HepG2 (cell line): ENCODE measurements around the gene NSD2. TPM values are rescaled to one million over a fixed set of nuclear protein-coding genes. Genes with fewer than 3 reads are reported as not detected.
A peak's percentile ranks its signal among the peaks of the same experiment; 100 is the strongest.

Experiments
- BCL6 ChIP-seq: IDR thresholded peaks from 2 replicates; pipeline ENCODE4 v1.6.1; 2016; ENCODE audit warnings: missing genetic modification reagents, missing compliant biosample characterization
- ELF4 ChIP-seq: sonication (generic); formaldehyde crosslinking; IDR thresholded peaks from 2 replicates; pipeline ENCODE4 v1.5.0; 2020; ENCODE audit warnings: missing genetic modification reagents, mild to moderate bottlenecking, moderate library complexity, borderline replicate concordance
- FIP1L1 ChIP-seq: fragments of 200-400 bp; formaldehyde crosslinking; IDR thresholded peaks from 2 replicates; pipeline ENCODE4 v1.6.1; 2018; ENCODE audit warnings: low read depth, mild to moderate bottlenecking, low read length, moderate library complexity, borderline replicate concordance; ENCODE audit not compliant: insufficient read depth
- MEF2D ChIP-seq: sonication (generic); formaldehyde crosslinking; IDR thresholded peaks from 2 replicates; pipeline ENCODE4 v1.5.1; 2020; ENCODE audit warnings: mild to moderate bottlenecking, missing genetic modification reagents
- NAIF1 ChIP-seq: sonication (generic); formaldehyde crosslinking; IDR thresholded peaks from 2 replicates; pipeline ENCODE4 v1.5.0; 2020; ENCODE audit warnings: mild to moderate bottlenecking, missing genetic modification reagents, borderline replicate concordance
- PHF21A ChIP-seq: sonication (generic); formaldehyde crosslinking; IDR thresholded peaks from 2 replicates; pipeline ENCODE4 v1.5.0; 2020; ENCODE audit warnings: mild to moderate bottlenecking, missing genetic modification reagents
- RARG ChIP-seq: sonication (generic); formaldehyde crosslinking; IDR thresholded peaks from 2 replicates; pipeline ENCODE4 v1.4.0; 2020; ENCODE audit warnings: low read depth, mild to moderate bottlenecking, missing genetic modification reagents
- RBM22 ChIP-seq: fragments of 200-400 bp; formaldehyde crosslinking; optimal IDR thresholded peaks from 2 replicates; pipeline ENCODE3; 2017; ENCODE audit warnings: mild to moderate bottlenecking, low read length, moderate library complexity
- RXRB ChIP-seq: IDR thresholded peaks from 2 replicates; pipeline ENCODE4 v1.6.1; 2016; ENCODE audit warnings: borderline replicate concordance, missing genetic modification reagents, missing compliant biosample characterization
- ZNF605 ChIP-seq: sonication (generic); formaldehyde crosslinking; IDR thresholded peaks from 2 replicates; pipeline ENCODE4 v1.8.0; 2022; ENCODE audit warnings: mild to moderate bottlenecking, missing genetic modification reagents
- polyA plus RNA-seq, 8 experiments: library from polyadenylated mRNA; depleted of rRNA in 3 of 8; stranded (reverse) in 7 of 8; unstranded in 1 of 8; fragments of >200 nt; fragmentation: Illumina TruSeq in 4 of 8; extraction: Trizol in 4 of 8; gene quantifications; 2 replicates each; pipeline versions ENCODE4 v1.2.1 to v1.2.3, GENCODE V29; 2011 to 2016; ENCODE audit warnings: low read depth in 4 of 8, missing spikeins in 1 of 8, mixed read lengths in 1 of 8; ENCODE audit not compliant: insufficient read depth in 1 of 8
- total RNA-seq, 5 experiments: library from RNA; depleted of rRNA; stranded (reverse); fragments of >200 nt; fragmentation: Illumina TruSeq; extraction: Trizol; gene quantifications; 2 replicates each; pipeline ENCODE4 v1.2.3, GENCODE V29; 2016; ENCODE audit warnings: low read depth in 1 of 5
- TF ChIP-seq, protein P1 (sequence below): sonication (generic); formaldehyde crosslinking; IDR thresholded peaks from 2 replicates; pipeline ENCODE4 v1.5.1; 2020; ENCODE audit warnings: mild to moderate bottlenecking, missing genetic modification reagents, moderate library complexity
- TF ChIP-seq, protein P2 (sequence below): sonication (generic); formaldehyde crosslinking; IDR thresholded peaks from 2 replicates; pipeline ENCODE4 v1.5.1; 2020; ENCODE audit warnings: missing genetic modification reagents, mild to moderate bottlenecking, borderline replicate concordance
- TF ChIP-seq, protein P3 (sequence below), 2 experiments: sonication (generic) in 1 of 2; formaldehyde crosslinking in 1 of 2; IDR thresholded peaks; 2 replicates each; pipeline versions ENCODE4 v1.4.0 to v1.6.1; 2016 to 2020; ENCODE audit warnings: borderline replicate concordance in 1 of 2, low read depth in 1 of 2, mild to moderate bottlenecking in 1 of 2, missing genetic modification reagents in 1 of 2
- TF ChIP-seq, protein P4 (sequence below): sonication (generic); formaldehyde crosslinking; IDR thresholded peaks from 2 replicates; pipeline ENCODE4 v1.5.1; 2020; ENCODE audit warnings: missing genetic modification reagents, mild to moderate bottlenecking, borderline replicate concordance

The NSD2 gene
- total and polyA plus RNA-seq, 2 of the 13 experiments (the other 11 are each of a cell fraction or from before 2014, with no cell fraction given): 22.0 to 65.9 TPM

DNA sequence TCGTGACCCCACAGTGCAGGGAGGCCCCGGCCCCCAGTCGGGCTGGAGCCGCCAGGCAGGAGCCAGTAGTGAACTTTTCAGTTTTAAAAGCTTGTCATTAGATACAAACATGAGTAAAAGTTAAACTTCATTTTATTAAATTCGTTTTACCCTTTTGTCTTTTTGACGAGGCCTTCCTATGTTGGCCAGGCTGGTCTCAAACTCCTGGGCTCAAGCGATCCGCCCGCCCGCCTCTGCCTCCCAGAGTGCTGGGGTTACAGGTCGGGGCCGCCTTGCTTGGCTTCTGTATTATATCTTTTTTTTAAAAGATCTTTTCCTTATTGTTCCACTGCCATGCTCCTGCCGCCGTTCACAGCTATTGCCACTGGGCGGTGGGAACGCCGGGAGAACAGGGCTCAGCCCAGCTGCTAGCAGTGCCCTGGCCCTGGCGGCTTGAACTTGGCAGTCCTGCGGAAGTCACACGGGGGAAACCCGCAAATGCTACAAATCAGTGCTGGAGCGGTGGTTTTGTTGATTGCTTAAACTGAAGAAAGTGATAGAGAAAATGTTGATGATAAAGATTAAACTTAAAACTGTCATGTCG is 138.5 kb downstream of the NSD2 start (continued):
- TF ChIP-seq, protein P1, sequence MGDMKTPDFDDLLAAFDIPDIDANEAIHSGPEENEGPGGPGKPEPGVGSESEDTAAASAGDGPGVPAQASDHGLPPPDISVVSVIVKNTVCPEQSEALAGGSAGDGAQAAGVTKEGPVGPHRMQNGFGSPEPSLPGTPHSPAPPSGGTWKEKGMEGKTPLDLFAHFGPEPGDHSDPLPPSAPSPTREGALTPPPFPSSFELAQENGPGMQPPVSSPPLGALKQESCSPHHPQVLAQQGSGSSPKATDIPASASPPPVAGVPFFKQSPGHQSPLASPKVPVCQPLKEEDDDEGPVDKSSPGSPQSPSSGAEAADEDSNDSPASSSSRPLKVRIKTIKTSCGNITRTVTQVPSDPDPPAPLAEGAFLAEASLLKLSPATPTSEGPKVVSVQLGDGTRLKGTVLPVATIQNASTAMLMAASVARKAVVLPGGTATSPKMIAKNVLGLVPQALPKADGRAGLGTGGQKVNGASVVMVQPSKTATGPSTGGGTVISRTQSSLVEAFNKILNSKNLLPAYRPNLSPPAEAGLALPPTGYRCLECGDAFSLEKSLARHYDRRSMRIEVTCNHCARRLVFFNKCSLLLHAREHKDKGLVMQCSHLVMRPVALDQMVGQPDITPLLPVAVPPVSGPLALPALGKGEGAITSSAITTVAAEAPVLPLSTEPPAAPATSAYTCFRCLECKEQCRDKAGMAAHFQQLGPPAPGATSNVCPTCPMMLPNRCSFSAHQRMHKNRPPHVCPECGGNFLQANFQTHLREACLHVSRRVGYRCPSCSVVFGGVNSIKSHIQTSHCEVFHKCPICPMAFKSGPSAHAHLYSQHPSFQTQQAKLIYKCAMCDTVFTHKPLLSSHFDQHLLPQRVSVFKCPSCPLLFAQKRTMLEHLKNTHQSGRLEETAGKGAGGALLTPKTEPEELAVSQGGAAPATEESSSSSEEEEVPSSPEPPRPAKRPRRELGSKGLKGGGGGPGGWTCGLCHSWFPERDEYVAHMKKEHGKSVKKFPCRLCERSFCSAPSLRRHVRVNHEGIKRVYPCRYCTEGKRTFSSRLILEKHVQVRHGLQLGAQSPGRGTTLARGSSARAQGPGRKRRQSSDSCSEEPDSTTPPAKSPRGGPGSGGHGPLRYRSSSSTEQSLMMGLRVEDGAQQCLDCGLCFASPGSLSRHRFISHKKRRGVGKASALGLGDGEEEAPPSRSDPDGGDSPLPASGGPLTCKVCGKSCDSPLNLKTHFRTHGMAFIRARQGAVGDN: peak; percentile 49; the same call in 1 of the 2 replicates
- TF ChIP-seq NAIF1 (peak; percentile 20; the same call in 1 of the 2 replicates), RARG (CRISPR knock-in tag) (no peak), ELF4 (peak; percentile 35; the same call in 1 of the 2 replicates), MEF2D (CRISPR knock-in tag) (0 out of 2 replicates have a peak, but pooled peaks have one; percentile 11), FIP1L1 (no peak), PHF21A (CRISPR knock-in tag) (peak; percentile 9; the same call in 1 of the 2 replicates), BCL6 (CRISPR knock-in tag) (no peak), RXRB (no peak), ZNF605 (CRISPR knock-in tag) (no peak), RBM22 (no peak)
- TF ChIP-seq, protein P2, sequence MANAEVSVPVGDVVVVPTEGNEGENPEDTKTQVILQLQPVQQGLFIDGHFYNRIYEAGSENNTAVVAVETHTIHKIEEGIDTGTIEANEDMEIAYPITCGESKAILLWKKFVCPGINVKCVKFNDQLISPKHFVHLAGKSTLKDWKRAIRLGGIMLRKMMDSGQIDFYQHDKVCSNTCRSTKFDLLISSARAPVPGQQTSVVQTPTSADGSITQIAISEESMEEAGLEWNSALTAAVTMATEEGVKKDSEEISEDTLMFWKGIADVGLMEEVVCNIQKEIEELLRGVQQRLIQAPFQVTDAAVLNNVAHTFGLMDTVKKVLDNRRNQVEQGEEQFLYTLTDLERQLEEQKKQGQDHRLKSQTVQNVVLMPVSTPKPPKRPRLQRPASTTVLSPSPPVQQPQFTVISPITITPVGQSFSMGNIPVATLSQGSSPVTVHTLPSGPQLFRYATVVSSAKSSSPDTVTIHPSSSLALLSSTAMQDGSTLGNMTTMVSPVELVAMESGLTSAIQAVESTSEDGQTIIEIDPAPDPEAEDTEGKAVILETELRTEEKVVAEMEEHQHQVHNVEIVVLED (CRISPR knock-in tag): no peak
- TF ChIP-seq, protein P3, sequence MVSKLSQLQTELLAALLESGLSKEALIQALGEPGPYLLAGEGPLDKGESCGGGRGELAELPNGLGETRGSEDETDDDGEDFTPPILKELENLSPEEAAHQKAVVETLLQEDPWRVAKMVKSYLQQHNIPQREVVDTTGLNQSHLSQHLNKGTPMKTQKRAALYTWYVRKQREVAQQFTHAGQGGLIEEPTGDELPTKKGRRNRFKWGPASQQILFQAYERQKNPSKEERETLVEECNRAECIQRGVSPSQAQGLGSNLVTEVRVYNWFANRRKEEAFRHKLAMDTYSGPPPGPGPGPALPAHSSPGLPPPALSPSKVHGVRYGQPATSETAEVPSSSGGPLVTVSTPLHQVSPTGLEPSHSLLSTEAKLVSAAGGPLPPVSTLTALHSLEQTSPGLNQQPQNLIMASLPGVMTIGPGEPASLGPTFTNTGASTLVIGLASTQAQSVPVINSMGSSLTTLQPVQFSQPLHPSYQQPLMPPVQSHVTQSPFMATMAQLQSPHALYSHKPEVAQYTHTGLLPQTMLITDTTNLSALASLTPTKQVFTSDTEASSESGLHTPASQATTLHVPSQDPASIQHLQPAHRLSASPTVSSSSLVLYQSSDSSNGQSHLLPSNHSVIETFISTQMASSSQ (IDR thresholded peaks at IDR 0.05; ENCODE audit: low read depth): no peak
- TF ChIP-seq, protein P3 (CRISPR knock-in tag; IDR thresholded peaks at IDR 0.05; ENCODE audit: borderline replicate concordance): 0 out of 2 replicates have a peak, but pooled peaks have one; percentile 30
- TF ChIP-seq, protein P4, sequence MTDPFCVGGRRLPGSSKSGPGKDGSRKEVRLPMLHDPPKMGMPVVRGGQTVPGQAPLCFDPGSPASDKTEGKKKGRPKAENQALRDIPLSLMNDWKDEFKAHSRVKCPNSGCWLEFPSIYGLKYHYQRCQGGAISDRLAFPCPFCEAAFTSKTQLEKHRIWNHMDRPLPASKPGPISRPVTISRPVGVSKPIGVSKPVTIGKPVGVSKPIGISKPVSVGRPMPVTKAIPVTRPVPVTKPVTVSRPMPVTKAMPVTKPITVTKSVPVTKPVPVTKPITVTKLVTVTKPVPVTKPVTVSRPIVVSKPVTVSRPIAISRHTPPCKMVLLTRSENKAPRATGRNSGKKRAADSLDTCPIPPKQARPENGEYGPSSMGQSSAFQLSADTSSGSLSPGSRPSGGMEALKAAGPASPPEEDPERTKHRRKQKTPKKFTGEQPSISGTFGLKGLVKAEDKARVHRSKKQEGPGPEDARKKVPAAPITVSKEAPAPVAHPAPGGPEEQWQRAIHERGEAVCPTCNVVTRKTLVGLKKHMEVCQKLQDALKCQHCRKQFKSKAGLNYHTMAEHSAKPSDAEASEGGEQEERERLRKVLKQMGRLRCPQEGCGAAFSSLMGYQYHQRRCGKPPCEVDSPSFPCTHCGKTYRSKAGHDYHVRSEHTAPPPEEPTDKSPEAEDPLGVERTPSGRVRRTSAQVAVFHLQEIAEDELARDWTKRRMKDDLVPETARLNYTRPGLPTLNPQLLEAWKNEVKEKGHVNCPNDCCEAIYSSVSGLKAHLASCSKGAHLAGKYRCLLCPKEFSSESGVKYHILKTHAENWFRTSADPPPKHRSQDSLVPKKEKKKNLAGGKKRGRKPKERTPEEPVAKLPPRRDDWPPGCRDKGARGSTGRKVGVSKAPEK (CRISPR knock-in tag): peak; percentile 18; the same call in 1 of the 2 replicates
